ENCODE data around the gene ABL1. TPM values are rescaled to one million over a fixed set of nuclear protein-coding genes. Genes with fewer than 3 reads are reported as not detected.

ABL1 gene
- total and polyA plus RNA-seq, 7 donors: 24.5 to 127 (median 69.6) TPM

- H3K4me3 ChIP-seq: no peak overlapping the region
- no peak for TF ChIP-seq POLR2AphosphoS5 (IDR thresholded peaks at IDR 0.05)
- no peak for TF ChIP-seq EP300 (IDR thresholded peaks at IDR 0.05)
- no peak for TF ChIP-seq CTCF (IDR thresholded peaks at IDR 0.05)
- no peak for TF ChIP-seq POLR2A (IDR thresholded peaks at IDR 0.05)
- intact Hi-C loops (cut with DNase I): no loop called here
- no peak overlapping the region for H3K27ac ChIP-seq
- WGBS, 2 donors: 90 to 92% methylated on average over 23 of the region's 23 CpGs
- H3K9me3 ChIP-seq: no peaks in the 10 kb centered on the region
- no peak for DNase-seq
- peaks cover 0 to 28% (median 19%) of the 10 kb centered on the region in 4 donors for H3K4me1 ChIP-seq
- H3K27me3 ChIP-seq: peaks cover 0 to 28% (median 13%) of the 10 kb centered on the region in 3 donors
- H3K36me3 ChIP-seq: no peaks in the 10 kb centered on the region
Measured at GRCh38 chr9:130930132-130930803, 95.2 kb downstream of the ABL1 start.

- Histone ChIP-seq H3K36me3 (no peaks in the 10 kb centered on the region), H3K4me3 (no peak overlapping the region), H3K9me3 (no peaks in the 10 kb centered on the region), H3K4me1 (peaks cover 0 to 28% (median 19%) of the 10 kb centered on the region in 4 donors), H3K27me3 (peaks cover 1 to 28% (median 13%) of the 10 kb centered on the region in 3 donors), H3K27ac (no peak overlapping the region)
- intact Hi-C loops (cut with DNase I): no loop called here
- no peak for DNase-seq
- 95% methylated on average over 15 of the region's 15 CpGs for WGBS, 2 donors
- TF ChIP-seq POLR2A (IDR thresholded peaks at IDR 0.05) (no peak), EP300 (IDR thresholded peaks at IDR 0.05) (no peak), POLR2AphosphoS5 (IDR thresholded peaks at IDR 0.05) (no peak), CTCF (IDR thresholded peaks at IDR 0.05) (no peak)
Measured at GRCh38 chr9:130930804-130931349, 95.8 kb downstream of the ABL1 start.

GRCh38 chr9:130931508-130932254 is 96.6 kb downstream of the ABL1 start:
- intact Hi-C loops (cut with DNase I): no loop called here
- peak overlapping the region in 1 of 4 donors; percentile 81 for H3K27ac ChIP-seq
- peaks cover 0 to 34% (median 19%) of the 10 kb centered on the region in 4 donors for H3K4me1 ChIP-seq
- H3K36me3 ChIP-seq: no peaks in the 10 kb centered on the region
- 78 to 84% methylated on average over 20 of the region's 20 CpGs for WGBS, 2 donors
- no peak for DNase-seq
- no peak for TF ChIP-seq CTCF (IDR thresholded peaks at IDR 0.05)
- no peak for TF ChIP-seq POLR2A (IDR thresholded peaks at IDR 0.05)
- no peak for TF ChIP-seq POLR2AphosphoS5 (IDR thresholded peaks at IDR 0.05)
- TF ChIP-seq EP300 (IDR thresholded peaks at IDR 0.05): no peak
- H3K27me3 ChIP-seq: peaks cover 5 to 36% (median 20%) of the 10 kb centered on the region in 3 donors
- no peak overlapping the region for H3K4me3 ChIP-seq
- H3K9me3 ChIP-seq: no peaks in the 10 kb centered on the region

- H3K9me3 ChIP-seq: no peaks in the 10 kb centered on the region
- intact Hi-C loops (cut with DNase I): no loop called here
- no peak for TF ChIP-seq EP300 (IDR thresholded peaks at IDR 0.05)
- no peak for TF ChIP-seq POLR2A (IDR thresholded peaks at IDR 0.05)
- peak in 2 of 4 experiments; percentile 20 to 30 for TF ChIP-seq CTCF (IDR thresholded peaks at IDR 0.05)
- H3K27ac ChIP-seq: peak overlapping the region in 2 of 4 donors; percentile 62 to 81
- H3K27me3 ChIP-seq: peaks cover 7 to 44% (median 27%) of the 10 kb centered on the region in 3 donors
- 64 to 78% methylated on average over 21 of the region's 21 CpGs for WGBS, 2 donors
- H3K4me1 ChIP-seq: peaks cover 0 to 38% (median 19%) of the 10 kb centered on the region in 4 donors
- no peak for DNase-seq
- no peaks in the 10 kb centered on the region for H3K36me3 ChIP-seq
- peak overlapping the region in 1 of 4 donors; percentile 4 for H3K4me3 ChIP-seq
Measured at GRCh38 chr9:130932255-130933079, 97.4 kb downstream of the ABL1 start.

Data from sigmoid colon (tissue), 7 donors.